Forelimb muscle (tissue), 1 donor: ENCODE measurements around the gene BCAS3. TPM values are rescaled to one million over a fixed set of nuclear protein-coding genes. Genes with fewer than 3 reads are reported as not detected.
"Not testable (repeated sequence)": the region's sequence is repeated elsewhere in the genome, so short reads cannot be mapped to it uniquely, and the experiment has no call there.

Experiments used
- DNase-seq: peaks from one replicate; pipeline ENCODE4 v3.0.0-alpha.2; 2013; ENCODE audit warnings: low read depth
- polyA plus RNA-seq: library from polyadenylated mRNA; unstranded; fragments of 120-200 nt; gene quantifications from one replicate; pipeline ENCODE4 v1.2.1, GENCODE V29; 2013; ENCODE audit not compliant: insufficient read length

Gene BCAS3
- polyA plus RNA-seq, 1 donor = 10.1 TPM

- DNase-seq = not testable (repeated sequence)
Measured at GRCh38 chr17:60886731-60887613, 209.3 kb downstream of the BCAS3 start.

GRCh38 chr17:60887614-60888028, 210.0 kb downstream of the BCAS3 start:
- DNase-seq = no peak

GRCh38 chr17:60888812-60889709, 211.4 kb downstream of the BCAS3 start:
- DNase-seq = no peak

GRCh38 chr17:60891149-60891548, 213.5 kb downstream of the BCAS3 start:
- DNase-seq = no peak

- no peak for DNase-seq
Measured at GRCh38 chr17:60893475-60893874, 215.8 kb downstream of the BCAS3 start.

GRCh38 chr17:60896996-60897395, 219.3 kb downstream of the BCAS3 start:
- no peak for DNase-seq

GRCh38 chr17:60899115-60899514, 221.5 kb downstream of the BCAS3 start:
- DNase-seq = no peak

GRCh38 chr17:60900688-60901087, 223.0 kb downstream of the BCAS3 start:
- DNase-seq = no peak

- no peak for DNase-seq
Measured at GRCh38 chr17:60901242-60901641, 223.6 kb downstream of the BCAS3 start.

- no peak for DNase-seq
Measured at GRCh38 chr17:60901806-60902205, 224.2 kb downstream of the BCAS3 start.

- DNase-seq = no peak
Measured at GRCh38 chr17:60902399-60902798, 224.7 kb downstream of the BCAS3 start.

- no peak for DNase-seq
Measured at GRCh38 chr17:60904582-60904981, 226.9 kb downstream of the BCAS3 start.

GRCh38 chr17:60905709-60906108, 228.1 kb downstream of the BCAS3 start:
- no peak for DNase-seq

- DNase-seq = no peak
Measured at GRCh38 chr17:60908324-60908723, 230.7 kb downstream of the BCAS3 start.

- no peak for DNase-seq
Measured at GRCh38 chr17:60909405-60909804, 231.8 kb downstream of the BCAS3 start.

GRCh38 chr17:60910415-60910814, 232.8 kb downstream of the BCAS3 start:
- no peak for DNase-seq

GRCh38 chr17:60914078-60914477, 236.4 kb downstream of the BCAS3 start:
- DNase-seq = no peak

GRCh38 chr17:60916043-60916442, 238.4 kb downstream of the BCAS3 start:
- DNase-seq = no peak

- DNase-seq = no peak
Measured at GRCh38 chr17:60920107-60920506, 242.5 kb downstream of the BCAS3 start.

GRCh38 chr17:60923000-60923399, 245.3 kb downstream of the BCAS3 start:
- no peak for DNase-seq

GRCh38 chr17:60926466-60927183, 249.0 kb downstream of the BCAS3 start:
- DNase-seq = no peak

GRCh38 chr17:60933739-60934138, 256.1 kb downstream of the BCAS3 start:
- DNase-seq = no peak
